Measurements from ENCODE around the gene GALM. TPM values are rescaled to one million over a fixed set of nuclear protein-coding genes. Genes with fewer than 3 reads are reported as not detected.
A peak's percentile ranks its signal among the peaks of the same experiment; 100 is the strongest.

The GALM gene
- total and polyA plus RNA-seq, 2 donors from 2014 or later: 17.9 to 79.9 TPM

GRCh38 chr2:38771632-38772031 is 105.7 kb downstream of the GALM start:
- no peak for FAIRE-seq
- Histone ChIP-seq H3K36me3 (ENCODE audit: control insufficient read depth in 2 of 3, insufficient read depth in 3 of 3, low read length in 3 of 3) (no peaks in the 10 kb centered on the region), H3K4me3 (ENCODE audit: low read length in 3 of 3) (no peak overlapping the region), H3K27ac (ENCODE audit: low read depth in 2 of 2, low read length in 2 of 2) (no peak overlapping the region), H3K9me3 (ENCODE audit: control insufficient read depth in 2 of 3, insufficient read depth in 1 of 3, low read length in 3 of 3) (no peaks in the 10 kb centered on the region), H3K4me1 (ENCODE audit: control insufficient read depth in 2 of 3, insufficient read depth in 2 of 3, low read depth in 1 of 3, low read length in 3 of 3) (no peaks in the 10 kb centered on the region), H3K27me3 (ENCODE audit: control insufficient read depth, insufficient read depth, low read length) (no peaks in the 10 kb centered on the region), H3K9ac (ENCODE audit: low read length in 3 of 3) (no peak overlapping the region)
- intact Hi-C loops (cut with DNase I): no loop called here
- TF ChIP-seq, protein P1, sequence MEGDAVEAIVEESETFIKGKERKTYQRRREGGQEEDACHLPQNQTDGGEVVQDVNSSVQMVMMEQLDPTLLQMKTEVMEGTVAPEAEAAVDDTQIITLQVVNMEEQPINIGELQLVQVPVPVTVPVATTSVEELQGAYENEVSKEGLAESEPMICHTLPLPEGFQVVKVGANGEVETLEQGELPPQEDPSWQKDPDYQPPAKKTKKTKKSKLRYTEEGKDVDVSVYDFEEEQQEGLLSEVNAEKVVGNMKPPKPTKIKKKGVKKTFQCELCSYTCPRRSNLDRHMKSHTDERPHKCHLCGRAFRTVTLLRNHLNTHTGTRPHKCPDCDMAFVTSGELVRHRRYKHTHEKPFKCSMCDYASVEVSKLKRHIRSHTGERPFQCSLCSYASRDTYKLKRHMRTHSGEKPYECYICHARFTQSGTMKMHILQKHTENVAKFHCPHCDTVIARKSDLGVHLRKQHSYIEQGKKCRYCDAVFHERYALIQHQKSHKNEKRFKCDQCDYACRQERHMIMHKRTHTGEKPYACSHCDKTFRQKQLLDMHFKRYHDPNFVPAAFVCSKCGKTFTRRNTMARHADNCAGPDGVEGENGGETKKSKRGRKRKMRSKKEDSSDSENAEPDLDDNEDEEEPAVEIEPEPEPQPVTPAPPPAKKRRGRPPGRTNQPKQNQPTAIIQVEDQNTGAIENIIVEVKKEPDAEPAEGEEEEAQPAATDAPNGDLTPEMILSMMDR (IDR thresholded peaks at IDR 0.05; ENCODE audit: borderline replicate concordance, extremely low read depth, insufficient read depth): no peak
- DNase-seq: no peak

GRCh38 chr2:38775097-38775920 is 109.4 kb downstream of the GALM start:
- Histone ChIP-seq H3K27ac (ENCODE audit: low read depth in 2 of 2, low read length in 2 of 2) (no peak overlapping the region), H3K4me3 (ENCODE audit: low read length in 3 of 3) (no peak overlapping the region), H3K9me3 (ENCODE audit: control insufficient read depth in 2 of 3, insufficient read depth in 1 of 3, low read length in 3 of 3) (no peaks in the 10 kb centered on the region), H3K36me3 (ENCODE audit: control insufficient read depth in 2 of 3, insufficient read depth in 3 of 3, low read length in 3 of 3) (no peaks in the 10 kb centered on the region), H3K4me1 (ENCODE audit: control insufficient read depth in 2 of 3, insufficient read depth in 2 of 3, low read depth in 1 of 3, low read length in 3 of 3) (peaks cover 0 to 5% (median 4%) of the 10 kb centered on the region in 3 donors), H3K9ac (ENCODE audit: low read length in 3 of 3) (no peak overlapping the region), H3K27me3 (ENCODE audit: control insufficient read depth, insufficient read depth, low read length) (no peaks in the 10 kb centered on the region)
- TF ChIP-seq, protein P1 (IDR thresholded peaks at IDR 0.05; ENCODE audit: borderline replicate concordance, extremely low read depth, insufficient read depth): no peak
- FAIRE-seq (no peak), DNase-seq (no peak)
- intact Hi-C loops (cut with DNase I): no loop called here

DNA sequence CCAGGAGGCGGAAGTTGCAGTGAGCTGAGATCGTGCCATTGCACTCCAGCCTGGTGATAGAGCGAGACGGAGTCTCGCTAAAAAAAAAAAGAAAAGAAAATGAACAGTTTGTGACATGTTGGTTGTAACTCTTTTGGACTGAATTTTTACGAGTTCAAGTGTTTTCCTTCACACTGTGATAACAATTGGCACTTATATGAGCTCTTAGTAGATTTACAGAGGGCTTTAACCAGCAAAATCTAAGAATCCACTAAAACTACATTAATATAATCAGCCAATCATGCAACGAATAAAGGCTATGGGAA is 110.0 kb downstream of the GALM start:
- Histone ChIP-seq H3K4me3 (ENCODE audit: low read length in 3 of 3) (no peak overlapping the region), H3K27me3 (ENCODE audit: control insufficient read depth, insufficient read depth, low read length) (no peaks in the 10 kb centered on the region), H3K9ac (ENCODE audit: low read length in 3 of 3) (no peak overlapping the region), H3K4me1 (ENCODE audit: control insufficient read depth in 2 of 3, insufficient read depth in 2 of 3, low read depth in 1 of 3, low read length in 3 of 3) (peaks cover 0 to 5% (median 4%) of the 10 kb centered on the region in 3 donors), H3K27ac (ENCODE audit: low read depth in 2 of 2, low read length in 2 of 2) (no peak overlapping the region), H3K9me3 (ENCODE audit: control insufficient read depth in 2 of 3, insufficient read depth in 1 of 3, low read length in 3 of 3) (no peaks in the 10 kb centered on the region), H3K36me3 (ENCODE audit: control insufficient read depth in 2 of 3, insufficient read depth in 3 of 3, low read length in 3 of 3) (no peaks in the 10 kb centered on the region)
- intact Hi-C loops (cut with DNase I): no loop called here
- no peak for FAIRE-seq
- DNase-seq: peak in 2 of 5 donors; percentile 21 to 71
- TF ChIP-seq, protein P1 (IDR thresholded peaks at IDR 0.05; ENCODE audit: borderline replicate concordance, extremely low read depth, insufficient read depth): no peak
